Testis (tissue), 3 donors: ENCODE results near the gene CATSPERD. TPM values are rescaled to one million over a fixed set of nuclear protein-coding genes. Genes with fewer than 3 reads are reported as not detected.

ENCODE experiments used
- DNase-seq: peaks from one replicate; pipeline ENCODE4 v3.0.0-alpha.2; 2019
- H3K27ac ChIP-seq, 2 donors: fragments of 200-600 bp; sonication (generic); one replicate each; pipeline ENCODE4 v1.5.1; 2019
- H3K27me3 ChIP-seq: fragments of 200-600 bp; sonication (generic); one replicate; pipeline ENCODE4 v1.5.1; 2019
- H3K36me3 ChIP-seq: fragments of 200-600 bp; sonication (generic); one replicate; pipeline ENCODE4 v1.5.1; 2017; ENCODE audit warnings: low read depth; ENCODE audit errors: missing control alignments
- H3K4me1 ChIP-seq: fragments of 200-600 bp; sonication (generic); one replicate; pipeline ENCODE4 v1.5.1; 2019
- H3K4me3 ChIP-seq, 2 donors: fragments of 200-600 bp; sonication (generic); one replicate each; pipeline ENCODE4 v1.5.1; 2017 to 2019
- H3K9me3 ChIP-seq: fragments of 200-600 bp; sonication (generic); one replicate; pipeline ENCODE4 v1.5.1; 2017
- POLR2A ChIP-seq: fragments of 450-650 bp; IDR thresholded peaks from one replicate; pipeline ENCODE4 v1.6.1; 2017; ENCODE audit warnings: antibody characterized with exemption, mild to moderate bottlenecking, moderate library complexity
- WGBS, 2 donors: methylation state at CpG; one replicate each; pipeline ENCODE4 v1.1.5; 2018; 5-methylcytosine and 5-hydroxymethylcytosine counted together
- intact Hi-C: fragments of 100-400 bp; cut with DNase I; formaldehyde crosslinking; loops from one replicate; pipeline ENCODE4 v1.15.1; 2023; ENCODE audit warnings: low total_unique reads
- polyA plus RNA-seq: library from polyadenylated mRNA; stranded (reverse); fragments of 350-450 nt; fragmentation: Illumina TruSeq; extraction: RNeasy Lipid Tissue Mini Kit (QIAGEN cat#74804); gene quantifications from one replicate; pipeline ENCODE4 v1.2.3, GENCODE V29; 2014; ENCODE audit warnings: low read depth, low replicate concordance; ENCODE audit not compliant: insufficient read depth
- total RNA-seq, 2 donors: library from RNA; depleted of rRNA; stranded (reverse); fragments of >200 nt; gene quantifications; one replicate each; pipeline ENCODE4 v1.2.3, GENCODE V29; 2016
- TF ChIP-seq, protein P1 (sequence below), 3 experiments: fragments of 450-650 bp in 2 of 3; fragments of 200-600 bp in 1 of 3; sonication (generic) in 1 of 3; IDR thresholded peaks; one replicate each; pipeline ENCODE4 v1.5.1; 2016 to 2019; ENCODE audit warnings: antibody characterized with exemption in 3 of 3, mild to moderate bottlenecking in 2 of 3, moderate library complexity in 1 of 3

The CATSPERD gene
- total and polyA plus RNA-seq, 3 donors from 2014 or later, result 6.1 to 31.3 (median 9.3) TPM

GRCh38 chr19:5803441-5803751 lies 83.0 kb downstream of the CATSPERD start:
- Histone ChIP-seq H3K9me3 (no peaks in the 10 kb centered on the region), H3K36me3 (no peaks in the 10 kb centered on the region), H3K27ac (no peak overlapping the region), H3K4me3 (peak overlapping the region in 1 of 2 donors; percentile 27), H3K27me3 (no peaks in the 10 kb centered on the region), H3K4me1 (peaks cover 47% of the 10 kb centered on the region)
- intact Hi-C loops, result no loop called here
- DNase-seq, result no peak
- TF ChIP-seq, protein P1, sequence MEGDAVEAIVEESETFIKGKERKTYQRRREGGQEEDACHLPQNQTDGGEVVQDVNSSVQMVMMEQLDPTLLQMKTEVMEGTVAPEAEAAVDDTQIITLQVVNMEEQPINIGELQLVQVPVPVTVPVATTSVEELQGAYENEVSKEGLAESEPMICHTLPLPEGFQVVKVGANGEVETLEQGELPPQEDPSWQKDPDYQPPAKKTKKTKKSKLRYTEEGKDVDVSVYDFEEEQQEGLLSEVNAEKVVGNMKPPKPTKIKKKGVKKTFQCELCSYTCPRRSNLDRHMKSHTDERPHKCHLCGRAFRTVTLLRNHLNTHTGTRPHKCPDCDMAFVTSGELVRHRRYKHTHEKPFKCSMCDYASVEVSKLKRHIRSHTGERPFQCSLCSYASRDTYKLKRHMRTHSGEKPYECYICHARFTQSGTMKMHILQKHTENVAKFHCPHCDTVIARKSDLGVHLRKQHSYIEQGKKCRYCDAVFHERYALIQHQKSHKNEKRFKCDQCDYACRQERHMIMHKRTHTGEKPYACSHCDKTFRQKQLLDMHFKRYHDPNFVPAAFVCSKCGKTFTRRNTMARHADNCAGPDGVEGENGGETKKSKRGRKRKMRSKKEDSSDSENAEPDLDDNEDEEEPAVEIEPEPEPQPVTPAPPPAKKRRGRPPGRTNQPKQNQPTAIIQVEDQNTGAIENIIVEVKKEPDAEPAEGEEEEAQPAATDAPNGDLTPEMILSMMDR (IDR thresholded peaks at IDR 0.05), result no peak
- TF ChIP-seq POLR2A, result no peak
- 1 to 3% methylated on average over 8 of the region's 8 CpGs for WGBS, 2 donors

GRCh38 chr19:5803752-5804515 lies 83.5 kb downstream of the CATSPERD start:
- TF ChIP-seq, protein P1 (IDR thresholded peaks at IDR 0.05), result peak; percentile 67 to 81 (median 77)
- no peak for TF ChIP-seq POLR2A
- peaks cover 42% of the 10 kb centered on the region for H3K4me1 ChIP-seq
- H3K27ac ChIP-seq, result no peak overlapping the region
- intact Hi-C loops, result no loop called here
- no peaks in the 10 kb centered on the region for H3K9me3 ChIP-seq
- WGBS, 2 donors, result 1 to 4% methylated on average over 13 to 36 of the region's 54 CpGs
- DNase-seq, result peak; percentile 89
- H3K36me3 ChIP-seq, result no peaks in the 10 kb centered on the region
- peak overlapping the region in 1 of 2 donors; percentile 27 for H3K4me3 ChIP-seq
- no peaks in the 10 kb centered on the region for H3K27me3 ChIP-seq

DNA sequence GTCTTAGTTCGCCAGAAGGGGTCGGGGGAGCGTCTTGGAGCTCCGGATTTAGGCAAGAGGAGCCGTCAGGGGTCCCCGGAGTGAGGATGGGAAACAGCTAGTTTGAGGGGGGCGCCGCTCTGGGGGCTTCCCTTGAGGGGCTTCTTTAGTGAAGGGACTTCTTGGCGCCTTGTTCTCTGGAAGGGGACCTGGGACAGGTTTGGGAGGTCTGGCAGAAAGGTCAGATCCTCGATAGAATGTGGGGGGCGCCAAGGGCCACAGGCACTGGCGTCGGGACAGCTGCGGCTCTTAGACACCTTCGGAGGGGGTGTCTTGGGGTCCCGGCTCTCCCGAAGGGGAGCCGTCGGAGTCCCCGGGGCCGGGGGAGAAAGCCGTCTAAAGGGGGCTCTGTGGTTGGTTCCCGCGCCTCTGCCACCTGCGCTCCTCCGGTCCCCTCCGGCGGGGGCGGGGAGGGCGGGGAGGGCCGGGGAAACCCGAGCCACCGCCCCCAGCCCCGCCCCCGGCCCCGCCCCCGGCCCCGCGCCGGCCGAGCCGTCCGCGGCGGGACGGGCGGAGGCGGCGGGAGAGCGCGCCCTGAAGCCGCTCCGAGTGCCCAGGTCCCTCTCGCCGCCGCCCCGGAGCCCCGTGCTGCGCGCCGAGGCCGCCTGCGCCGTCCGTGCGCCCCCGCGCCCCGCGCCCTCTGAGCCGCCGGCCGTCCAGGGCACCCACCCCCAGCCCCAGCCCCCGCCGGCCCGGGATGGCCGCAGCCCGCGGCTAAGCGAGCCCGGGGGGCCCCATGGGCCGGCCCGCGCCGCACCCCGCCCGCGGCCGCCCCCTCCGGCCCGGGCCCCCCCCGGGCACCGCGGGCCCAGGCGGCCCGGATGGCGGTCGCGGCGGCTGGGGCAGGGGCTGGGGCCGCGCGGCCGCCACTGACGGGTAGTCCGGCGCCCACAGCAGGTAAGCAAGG lies 84.4 kb downstream of the CATSPERD start, which contains the start of gene NRTN:
Gene NRTN, plus strand, starts transcription at position 552 of the 946 bp plus-strand sequence. CDS start 19,099 bp downstream, outside the sequence.
- no peaks in the 10 kb centered on the region for H3K9me3 ChIP-seq
- H3K4me1 ChIP-seq, result peaks cover 33% of the 10 kb centered on the region
- H3K36me3 ChIP-seq, result no peaks in the 10 kb centered on the region
- intact Hi-C loops, result no loop called here
- no peak for DNase-seq
- H3K4me3 ChIP-seq, result peak within 1 kb of the TSS; percentile 26 to 43
- TF ChIP-seq POLR2A, result no peak
- TF ChIP-seq, protein P1 (IDR thresholded peaks at IDR 0.05), result no peak
- H3K27ac ChIP-seq, result no peak within 1 kb of the TSS
- 2% methylated on average over 9 to 33 of the region's 107 CpGs for WGBS, 2 donors
- no peaks in the 10 kb centered on the region for H3K27me3 ChIP-seq

DNA sequence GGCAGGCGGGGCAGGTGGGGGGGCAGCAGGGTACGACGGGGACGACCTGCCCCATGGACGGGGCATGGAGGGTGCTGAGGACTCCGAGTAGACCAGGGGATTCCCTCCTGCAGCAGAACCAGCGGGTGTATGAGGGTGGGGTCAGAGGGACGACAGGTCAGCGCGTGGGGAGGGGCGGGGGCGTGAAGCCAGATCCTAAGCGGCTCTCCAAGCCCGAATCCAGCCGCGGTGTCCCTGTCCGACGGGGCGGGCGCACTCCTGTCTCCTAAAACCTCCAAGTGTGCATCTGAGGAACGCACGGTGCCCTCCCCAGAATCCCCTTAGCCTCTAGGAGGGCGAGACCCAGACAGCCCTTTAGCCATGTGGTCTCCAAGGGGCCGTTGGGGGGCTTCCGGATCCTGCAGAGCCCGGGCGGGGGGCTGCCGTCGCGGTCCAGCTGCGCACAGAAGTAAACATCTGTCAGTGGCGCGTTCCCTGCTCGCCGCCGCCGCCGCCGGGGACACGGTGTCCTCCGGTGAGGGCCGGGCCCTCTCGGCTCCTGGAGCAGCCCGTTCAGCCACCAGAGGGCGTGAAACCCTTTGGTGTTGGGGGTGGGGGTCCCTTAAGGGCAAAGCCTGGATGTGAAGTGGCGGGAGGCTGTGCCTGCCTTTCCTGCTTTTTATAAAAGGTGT lies 85.2 kb downstream of the CATSPERD start:
- H3K4me3 ChIP-seq, result peak overlapping the region in 1 of 2 donors; percentile 43
- peak; percentile 76 for DNase-seq
- no peak for TF ChIP-seq POLR2A
- TF ChIP-seq, protein P1 (IDR thresholded peaks at IDR 0.05), result peak; percentile 51 to 70 (median 66)
- intact Hi-C loops, result no loop called here
- peaks cover 25% of the 10 kb centered on the region for H3K4me1 ChIP-seq
- no peaks in the 10 kb centered on the region for H3K36me3 ChIP-seq
- H3K27ac ChIP-seq, result no peak overlapping the region
- H3K9me3 ChIP-seq, result no peaks in the 10 kb centered on the region
- H3K27me3 ChIP-seq, result no peaks in the 10 kb centered on the region
- 1 to 2% methylated on average over 20 to 45 of the region's 46 CpGs for WGBS, 2 donors
